Measurements from ENCODE around the gene CMSS1. TPM values are rescaled to one million over a fixed set of nuclear protein-coding genes. Genes with fewer than 3 reads are reported as not detected.

Gene CMSS1
- total RNA-seq, 1 experiment from 2014 or later = 70.6 TPM

DNA sequence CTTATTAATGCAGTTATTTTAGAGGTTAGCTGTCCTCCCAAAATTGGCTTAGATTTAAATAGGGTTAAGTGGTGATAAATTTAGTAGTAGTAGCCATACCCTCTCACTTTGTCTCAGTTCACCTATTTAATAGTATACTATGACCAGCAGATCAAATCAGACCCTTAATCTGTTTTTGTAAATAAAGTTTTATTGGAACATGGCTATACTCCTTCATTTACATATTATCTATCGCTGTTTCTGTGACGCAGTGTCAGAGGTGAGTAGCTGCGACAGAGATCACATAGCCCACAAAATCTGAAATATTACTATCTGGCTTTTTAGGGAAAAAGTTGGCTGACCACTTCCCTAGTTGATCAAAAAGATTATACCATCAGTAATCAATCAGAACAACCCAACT lies 183.4 kb downstream of the CMSS1 start:
- H3K4me3 Mint-ChIP-seq = no peak overlapping the region
- ATAC-seq (no peak), DNase-seq (ENCODE audit: low spot score) (no peak)
- peaks cover 15% of the 10 kb centered on the region for H3K9me3 Mint-ChIP-seq
- ChIA-PET POLR2A (no interaction called here), CTCF (interaction anchor here (2.0 kb wide), 1 partner anchor 169 kb away, joined by 6 read pairs; no protein-coding TSS in a partner anchor)
- H3K27ac Mint-ChIP-seq = no peak overlapping the region
- TF ChIP-seq, protein P1, sequence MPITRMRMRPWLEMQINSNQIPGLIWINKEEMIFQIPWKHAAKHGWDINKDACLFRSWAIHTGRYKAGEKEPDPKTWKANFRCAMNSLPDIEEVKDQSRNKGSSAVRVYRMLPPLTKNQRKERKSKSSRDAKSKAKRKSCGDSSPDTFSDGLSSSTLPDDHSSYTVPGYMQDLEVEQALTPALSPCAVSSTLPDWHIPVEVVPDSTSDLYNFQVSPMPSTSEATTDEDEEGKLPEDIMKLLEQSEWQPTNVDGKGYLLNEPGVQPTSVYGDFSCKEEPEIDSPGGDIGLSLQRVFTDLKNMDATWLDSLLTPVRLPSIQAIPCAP (CRISPR knock-in tag; IDR thresholded peaks at IDR 0.05) = no peak
- TF ChIP-seq NFATC4 (CRISPR knock-in tag; IDR thresholded peaks at IDR 0.05) (no peak), AFF4 (CRISPR knock-in tag; IDR thresholded peaks at IDR 0.05; ENCODE audit: borderline replicate concordance) (no peak), FOXP4 (CRISPR knock-in tag; IDR thresholded peaks at IDR 0.05) (no peak), ZBTB21 (CRISPR knock-in tag; IDR thresholded peaks at IDR 0.05; ENCODE audit: borderline replicate concordance) (no peak)
- peaks cover 4% of the 10 kb centered on the region for H3K36me3 Mint-ChIP-seq
- H3K4me1 Mint-ChIP-seq = peaks cover 32% of the 10 kb centered on the region
- no peaks in the 10 kb centered on the region for H3K27me3 Mint-ChIP-seq (ENCODE audit: low read depth)

GRCh38 chr3:100001526-100002270 lies 184.0 kb downstream of the CMSS1 start:
- Mint-ChIP-seq H3K9me3 (peaks cover 10% of the 10 kb centered on the region), H3K27me3 (ENCODE audit: low read depth) (no peaks in the 10 kb centered on the region), H3K4me1 (peaks cover 35% of the 10 kb centered on the region), H3K36me3 (no peaks in the 10 kb centered on the region; the same call in 1 of the 2 replicates), H3K27ac (no peak overlapping the region), H3K4me3 (no peak overlapping the region)
- DNase-seq (ENCODE audit: low spot score) = no peak
- no peak for ATAC-seq
- ChIA-PET CTCF (interaction anchor here (0.5 to 2.0 kb wide), 2 partner anchors 170 to 192 kb away, joined by 3 to 6 read pairs; no protein-coding TSS in a partner anchor), POLR2A (no interaction called here)
- TF ChIP-seq KAT7 (CRISPR knock-in tag; IDR thresholded peaks at IDR 0.05; ENCODE audit: borderline replicate concordance) (no peak), NR1H2 (CRISPR knock-in tag; IDR thresholded peaks at IDR 0.05) (no peak), ZNF219 (CRISPR knock-in tag; IDR thresholded peaks at IDR 0.05; ENCODE audit: borderline replicate concordance) (no peak), ELF4 (CRISPR knock-in tag; IDR thresholded peaks at IDR 0.05; ENCODE audit: low read depth) (no peak), ESRRA (CRISPR knock-in tag; IDR thresholded peaks at IDR 0.05; ENCODE audit: borderline replicate concordance) (no peak), AR (CRISPR knock-in tag; IDR thresholded peaks at IDR 0.05) (no peak), NFYB (CRISPR knock-in tag; conservative IDR thresholded peaks at IDR 0.05; ENCODE audit: low read depth) (no peak), GTF2I (CRISPR knock-in tag; conservative IDR thresholded peaks at IDR 0.05) (no peak), SMAD3 (CRISPR knock-in tag; IDR thresholded peaks at IDR 0.05; ENCODE audit: borderline replicate concordance) (no peak), PRDM15 (CRISPR knock-in tag; IDR thresholded peaks at IDR 0.05) (no peak), ATF1 (CRISPR knock-in tag; IDR thresholded peaks at IDR 0.05) (no peak), ZNF281 (CRISPR knock-in tag; IDR thresholded peaks at IDR 0.05) (no peak), TCF7 (CRISPR knock-in tag; IDR thresholded peaks at IDR 0.05; ENCODE audit: low read depth) (no peak)
